HG02610 (cell line): Measurements from ENCODE around the gene IRF2.

Experiments used
- ATAC-seq: cut with Tn5 transposase; IDR thresholded peaks from one replicate; pipeline ENCODE4 v1.9.1; 2021; ENCODE audit warnings: mild to moderate bottlenecking, moderate library complexity; ENCODE audit not compliant: unreplicated experiment

The IRF2 gene

DNA sequence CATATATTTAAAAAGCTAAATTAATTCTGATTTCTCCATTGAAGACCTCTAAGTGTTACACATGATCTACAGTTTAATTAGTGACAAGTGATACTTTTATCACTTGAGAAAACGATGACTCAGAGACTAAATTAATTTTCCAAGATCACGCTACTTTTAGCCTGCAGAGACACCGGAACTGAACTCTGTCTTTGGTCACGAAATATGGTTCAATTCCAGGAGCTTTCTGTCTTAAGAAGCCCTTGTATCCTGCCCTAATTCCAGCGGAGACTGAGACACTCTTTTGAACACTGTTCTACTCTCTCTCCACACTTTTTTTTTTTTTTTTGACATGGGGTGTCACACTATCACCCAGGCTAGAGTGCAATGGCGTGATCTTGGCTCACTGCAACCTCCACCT is 63.6 kb downstream of the IRF2 start:
- ATAC-seq, result no peak

DNA sequence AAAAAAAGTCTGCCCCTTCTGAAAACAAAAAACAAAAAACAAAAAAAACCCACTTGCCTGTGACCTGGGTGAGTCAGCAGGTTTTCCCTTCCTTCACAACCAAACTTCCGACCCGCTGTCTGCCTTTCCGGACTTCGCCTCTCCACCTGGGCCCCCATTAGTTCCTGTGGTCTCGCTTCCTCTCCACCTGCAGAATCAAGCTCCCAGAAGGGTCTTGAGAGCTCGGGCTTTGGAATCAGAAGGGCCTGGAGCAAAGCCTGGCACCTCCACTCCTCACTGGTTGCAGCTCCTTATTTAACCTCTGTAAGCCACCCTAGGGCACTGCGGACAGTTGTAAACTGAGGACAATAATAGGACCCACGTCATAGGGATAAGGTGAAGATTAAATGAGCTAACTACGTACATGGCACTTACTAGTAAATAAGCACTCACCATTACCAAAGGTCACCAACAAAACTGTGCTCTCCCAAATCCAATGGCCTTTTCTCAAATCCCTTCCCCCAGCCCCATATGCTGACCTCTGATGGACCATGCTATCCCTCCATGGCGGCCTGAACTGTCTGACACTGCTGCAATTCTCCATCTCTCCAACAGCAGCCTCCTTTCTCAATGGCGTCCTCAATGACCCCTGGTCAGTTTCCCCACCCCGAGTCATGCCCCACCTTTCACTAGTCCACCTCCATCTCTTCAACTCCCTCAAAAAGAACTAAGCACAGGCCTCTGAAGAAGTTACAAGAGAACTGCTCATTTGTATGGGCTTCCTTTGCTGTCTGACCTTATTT is 64.2 kb downstream of the IRF2 start:
- peak; percentile 67 for ATAC-seq

DNA sequence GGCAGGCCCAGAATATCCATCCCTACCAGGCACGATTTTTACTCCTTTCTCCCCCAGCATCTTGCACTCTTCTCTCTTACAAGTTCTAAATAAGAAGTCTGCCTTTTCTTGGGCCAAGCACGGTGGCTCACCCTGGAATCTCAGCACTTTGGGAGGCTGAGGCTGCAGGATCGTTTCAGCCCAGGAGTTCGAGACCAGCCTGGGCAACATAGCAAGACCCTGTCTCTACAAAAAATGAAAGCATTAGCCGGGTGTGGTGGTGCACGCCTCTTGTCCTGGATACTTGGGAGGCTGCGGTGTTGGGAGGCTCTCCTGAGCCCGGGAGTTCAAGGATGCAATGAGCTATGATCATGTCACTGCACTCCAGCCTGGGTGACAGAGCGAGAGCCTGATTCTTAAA is 64.8 kb downstream of the IRF2 start:
- no peak for ATAC-seq

DNA sequence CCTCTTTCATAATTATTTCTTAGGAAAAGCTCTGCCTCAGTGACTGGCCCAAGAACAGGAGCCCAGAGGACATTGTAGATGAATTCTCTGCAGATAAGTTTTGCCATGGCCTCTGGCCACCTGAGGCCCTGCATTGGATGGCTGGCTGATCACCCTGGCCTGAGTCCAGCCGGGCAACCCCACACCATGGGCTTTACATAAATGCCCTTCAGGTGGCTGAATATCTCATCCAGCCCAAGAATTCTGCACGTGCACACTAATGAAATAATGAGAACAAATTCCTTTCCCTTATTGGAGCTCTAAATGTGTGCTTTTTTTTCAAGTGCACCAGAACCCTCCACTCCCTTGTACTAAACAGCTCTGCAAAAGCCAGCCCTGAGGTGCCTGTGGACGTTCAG is 65.7 kb downstream of the IRF2 start:
- ATAC-seq, result no peak

DNA sequence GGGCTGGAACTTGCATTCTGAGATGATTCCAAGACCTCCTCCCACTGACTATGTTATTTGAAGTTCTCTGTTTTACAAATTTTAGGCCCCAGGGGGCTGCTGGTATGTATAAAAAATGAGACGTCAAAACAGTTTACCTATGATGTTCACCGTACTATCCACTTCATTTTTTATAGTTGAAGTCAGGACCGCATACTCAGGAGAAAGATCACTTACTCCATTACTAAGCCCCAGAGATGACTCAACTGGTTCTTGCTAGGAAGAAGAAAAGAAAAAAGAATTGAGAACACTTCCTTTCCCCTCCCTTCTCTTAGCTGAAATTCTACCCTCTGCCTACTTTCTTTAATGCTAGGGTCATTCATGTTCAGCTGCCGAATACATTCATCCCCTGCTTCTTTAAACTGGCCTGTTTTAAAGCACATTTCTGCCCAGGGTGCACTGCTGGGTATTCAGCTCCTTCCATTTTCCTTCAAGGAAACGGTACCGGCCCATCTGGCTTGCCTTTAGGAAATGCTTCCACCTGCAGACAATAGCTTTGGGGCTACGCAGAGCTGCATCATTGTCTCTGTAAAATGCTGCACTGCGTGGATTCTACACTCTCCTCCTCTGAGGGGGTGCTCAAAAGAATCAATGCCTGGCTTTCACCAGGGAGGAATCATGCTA is 66.2 kb downstream of the IRF2 start:
- no peak for ATAC-seq

DNA sequence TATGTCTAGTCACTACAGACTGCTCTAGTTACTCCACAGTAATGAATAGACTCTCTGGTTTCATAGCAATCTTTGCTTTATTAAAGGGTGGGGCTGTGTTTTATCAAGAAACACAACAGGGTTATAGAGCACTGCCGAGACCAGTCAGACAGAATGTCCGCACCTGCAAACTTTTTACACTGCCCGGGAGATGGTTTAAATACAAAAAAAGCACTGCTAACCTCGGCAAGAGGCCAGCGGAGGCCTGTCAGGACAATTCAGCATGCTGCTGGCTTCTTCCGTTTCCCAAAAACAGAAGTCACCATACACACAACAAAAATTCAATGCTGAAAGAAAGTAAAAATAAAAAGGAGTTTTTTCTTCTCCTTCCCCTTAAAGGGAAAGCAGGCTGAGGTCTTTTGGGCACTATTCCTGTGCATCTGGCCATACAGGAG is 67.4 kb downstream of the IRF2 start:
- no peak for ATAC-seq

DNA sequence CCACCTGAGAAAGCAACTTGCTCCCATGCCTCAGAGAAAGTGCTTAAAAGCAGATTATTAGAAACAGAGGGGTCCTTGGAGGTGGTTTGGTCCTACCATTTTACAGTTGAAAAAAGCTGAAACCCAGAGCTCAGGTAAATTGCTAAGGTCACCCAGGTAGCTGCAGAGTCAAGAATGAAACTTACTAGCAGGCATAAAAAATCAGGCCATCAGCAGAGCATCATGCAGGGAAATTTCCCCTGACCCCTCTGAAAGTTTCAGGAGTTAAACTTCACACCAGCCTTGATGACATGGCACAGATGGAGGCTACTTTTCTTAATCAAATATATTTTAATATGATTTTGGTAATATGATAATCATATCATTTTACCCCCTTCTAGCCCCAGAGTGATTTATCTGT is 70.3 kb downstream of the IRF2 start:
- ATAC-seq, result no peak

DNA sequence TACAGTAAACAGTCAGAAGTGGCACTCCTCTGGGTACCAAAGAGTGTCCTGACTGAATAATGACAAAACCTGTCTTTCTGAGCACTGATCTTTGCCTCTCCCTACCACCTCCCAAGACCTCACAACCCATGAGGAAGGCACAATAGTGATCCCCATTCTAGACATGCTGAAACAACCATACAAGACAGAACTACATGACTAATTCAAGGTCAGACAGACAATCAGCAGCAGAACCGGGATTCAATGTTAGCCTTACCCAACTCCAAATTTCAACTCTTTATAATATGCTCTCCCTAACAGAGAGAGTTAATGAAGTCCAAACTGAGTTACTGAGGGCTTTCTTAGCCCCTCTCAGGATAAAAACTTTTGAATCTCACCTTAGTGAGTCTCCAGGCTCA is 71.0 kb downstream of the IRF2 start:
- ATAC-seq, result peak; percentile 29

DNA sequence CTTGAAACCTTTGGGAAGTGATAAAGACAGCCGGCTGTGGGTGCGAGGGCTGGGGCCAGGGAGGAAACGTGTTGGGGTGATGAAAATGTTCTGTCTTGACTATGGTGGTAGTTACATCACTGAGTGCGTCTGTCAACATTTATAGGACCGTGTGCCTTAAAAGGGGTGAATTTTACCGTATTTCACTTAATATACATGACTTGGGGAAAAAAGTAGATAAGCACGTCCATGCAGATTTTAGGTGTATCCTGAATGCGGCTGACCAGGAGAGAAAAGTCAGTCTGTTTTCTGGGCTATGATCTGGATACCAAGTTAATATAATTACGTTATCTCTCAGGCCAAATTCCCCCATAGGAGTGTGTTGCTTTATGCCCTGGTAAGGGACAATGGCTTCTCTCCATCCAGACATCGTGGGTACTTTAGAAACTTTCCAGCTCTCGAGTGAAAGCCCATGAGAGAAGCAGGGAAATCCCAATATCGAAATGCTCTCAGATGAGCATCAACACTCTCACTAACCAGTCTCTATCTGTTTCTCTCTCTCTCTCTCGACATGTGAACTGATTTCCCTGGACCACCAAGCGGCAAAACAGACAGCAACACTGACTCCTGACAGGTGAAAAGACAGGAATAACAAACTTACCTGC is 71.5 kb downstream of the IRF2 start:
- peak; percentile 60 for ATAC-seq

DNA sequence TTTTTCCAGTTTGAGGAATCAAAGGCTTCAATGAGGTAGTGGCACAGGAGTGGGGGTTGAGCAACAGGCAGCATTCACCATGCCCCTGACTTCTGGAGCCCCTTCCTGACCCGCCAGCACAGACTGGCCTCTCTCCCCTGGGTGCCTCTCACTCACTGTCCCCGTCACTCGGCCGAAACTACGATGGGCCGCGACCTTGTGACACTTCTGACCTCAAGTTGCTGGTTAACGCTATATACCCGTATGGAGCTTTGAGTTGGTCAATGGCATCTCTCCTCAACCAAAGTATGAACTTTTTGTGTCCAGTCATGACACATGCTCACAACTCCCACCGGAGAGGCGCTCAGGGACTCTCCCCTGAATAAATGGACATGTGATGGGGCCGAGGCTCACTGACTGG is 72.1 kb downstream of the IRF2 start:
- no peak for ATAC-seq

DNA sequence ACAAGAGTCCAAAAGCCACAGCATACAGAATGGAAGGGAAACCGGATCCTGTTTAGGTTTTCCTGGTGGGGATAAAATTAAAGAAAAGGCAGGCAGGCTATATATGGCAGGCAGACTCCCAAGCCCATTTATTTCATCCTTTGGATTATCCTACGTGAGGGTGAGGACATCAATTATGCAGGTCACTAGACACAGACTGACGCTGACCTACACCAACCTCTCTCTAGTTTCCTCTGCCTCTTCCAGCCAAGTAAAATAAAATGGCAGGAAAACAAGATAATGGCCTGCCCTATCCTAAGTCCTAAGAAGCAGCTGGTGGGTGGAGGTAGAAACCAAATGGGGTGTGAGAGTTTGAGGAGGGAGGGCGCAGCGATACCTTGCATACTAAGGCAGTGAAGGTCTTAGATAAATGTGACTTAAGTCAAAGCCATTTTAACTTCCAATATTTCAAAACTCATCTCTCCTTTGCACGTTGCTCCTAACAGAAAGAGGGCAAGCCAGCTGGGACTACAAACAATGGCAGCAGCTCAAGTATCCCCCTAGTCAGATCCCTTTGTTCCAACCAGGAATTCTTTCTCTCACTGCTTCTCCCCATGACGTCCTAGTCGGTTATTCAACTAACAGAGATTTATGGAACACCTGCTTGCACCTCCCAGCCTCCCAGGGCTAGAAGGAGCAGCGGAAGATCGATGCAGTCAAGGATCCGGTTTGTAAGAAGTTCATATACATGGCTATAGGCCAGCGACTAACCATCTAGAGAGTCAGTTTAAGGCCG is 72.8 kb downstream of the IRF2 start:
- ATAC-seq, result no peak

DNA sequence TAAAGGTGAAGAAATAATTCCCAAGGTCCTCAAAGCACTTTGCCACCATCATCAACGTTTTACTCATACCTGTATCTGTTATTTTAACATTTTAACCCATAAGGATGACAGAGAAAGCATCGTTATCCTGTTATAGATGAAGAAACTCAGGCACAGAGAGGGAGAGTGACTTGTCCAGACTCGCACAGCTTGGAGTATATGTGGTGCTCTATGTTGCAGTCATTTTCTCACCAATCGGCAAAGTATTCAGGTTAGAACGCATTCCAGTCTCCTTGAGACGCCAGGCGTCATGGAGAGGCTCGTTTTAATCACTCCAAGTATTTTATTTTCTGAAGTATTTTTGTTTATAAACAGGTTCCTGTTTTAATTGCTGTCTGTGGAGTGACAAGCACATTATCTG is 73.5 kb downstream of the IRF2 start:
- ATAC-seq, result no peak

DNA sequence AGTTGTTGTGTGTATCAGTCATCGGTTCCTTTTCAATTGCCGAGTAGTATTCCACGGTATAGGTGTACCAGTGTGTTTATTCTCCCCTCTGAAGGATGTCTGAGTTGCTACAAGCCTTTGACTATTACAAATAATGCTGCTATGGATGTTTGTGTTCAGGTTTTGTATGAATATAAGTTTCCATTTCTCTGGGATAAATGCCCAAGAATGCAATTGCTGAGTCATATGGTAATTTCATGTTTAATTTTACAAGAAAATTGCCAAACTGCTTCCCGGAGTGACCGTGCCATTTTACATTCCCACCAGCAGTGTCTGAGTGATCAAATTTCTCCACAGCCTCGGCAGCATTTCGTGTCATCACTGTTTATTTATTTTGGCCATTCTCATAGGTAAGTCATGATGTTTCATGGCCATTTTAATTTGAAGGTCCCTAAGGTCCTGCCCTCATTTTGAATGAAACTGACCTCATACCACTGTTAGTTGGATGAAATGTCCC is 73.9 kb downstream of the IRF2 start:
- ATAC-seq, result no peak

DNA sequence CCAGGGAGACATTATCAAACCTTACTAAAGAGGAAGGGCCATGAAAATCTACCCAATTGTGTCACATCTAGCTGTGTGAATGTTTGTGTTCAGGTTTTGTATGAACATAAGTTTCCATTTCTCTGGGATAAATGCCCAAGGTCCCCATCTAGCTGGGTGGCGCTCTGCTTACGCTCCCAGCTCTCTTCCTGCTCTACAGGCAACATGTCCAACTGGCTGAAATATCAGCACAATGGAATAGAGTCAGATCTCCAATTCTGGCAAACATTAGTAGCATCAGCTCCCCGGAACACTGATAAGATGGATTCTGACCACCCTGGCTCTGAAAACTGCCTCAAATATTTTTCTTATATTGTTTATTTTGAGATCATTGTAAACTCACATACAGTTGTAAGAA is 74.8 kb downstream of the IRF2 start:
- no peak for ATAC-seq

DNA sequence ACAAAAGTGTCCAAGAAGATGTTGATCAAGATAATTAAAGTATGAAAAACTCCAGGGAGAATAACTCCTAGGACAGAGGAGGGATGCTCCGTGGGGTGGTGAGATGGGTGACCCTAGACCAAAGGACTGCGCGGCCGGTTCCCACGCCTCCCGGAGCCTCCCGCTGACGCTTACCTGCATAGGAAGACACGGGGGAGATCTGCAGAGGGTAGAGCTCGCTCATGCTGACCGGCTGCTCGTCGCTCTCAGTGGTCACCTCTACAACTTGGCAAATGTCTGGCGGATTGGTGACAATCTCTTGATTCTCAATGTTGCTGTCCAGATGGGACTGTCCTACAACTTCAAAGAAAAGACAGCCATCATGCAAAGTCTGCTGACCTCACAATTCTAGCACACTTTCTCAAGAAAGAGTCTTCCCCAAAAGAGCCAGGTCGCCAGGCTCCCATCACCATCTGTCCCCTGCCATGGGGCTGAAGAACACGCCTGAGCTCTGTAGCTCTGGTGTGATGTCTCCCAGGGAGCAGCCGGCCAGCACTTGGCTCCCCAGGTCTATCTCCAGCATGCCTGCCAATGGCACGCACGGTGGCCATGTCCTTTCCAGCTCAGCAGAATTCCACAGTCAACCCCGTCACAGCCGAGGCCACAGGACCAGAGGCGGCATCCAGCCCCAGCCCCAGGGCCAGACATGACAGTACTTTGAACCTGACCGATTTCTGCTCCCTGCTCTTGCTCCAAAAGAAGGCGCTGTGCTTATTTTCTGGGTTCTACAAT is 75.4 kb downstream of the IRF2 start:
- no peak for ATAC-seq

DNA sequence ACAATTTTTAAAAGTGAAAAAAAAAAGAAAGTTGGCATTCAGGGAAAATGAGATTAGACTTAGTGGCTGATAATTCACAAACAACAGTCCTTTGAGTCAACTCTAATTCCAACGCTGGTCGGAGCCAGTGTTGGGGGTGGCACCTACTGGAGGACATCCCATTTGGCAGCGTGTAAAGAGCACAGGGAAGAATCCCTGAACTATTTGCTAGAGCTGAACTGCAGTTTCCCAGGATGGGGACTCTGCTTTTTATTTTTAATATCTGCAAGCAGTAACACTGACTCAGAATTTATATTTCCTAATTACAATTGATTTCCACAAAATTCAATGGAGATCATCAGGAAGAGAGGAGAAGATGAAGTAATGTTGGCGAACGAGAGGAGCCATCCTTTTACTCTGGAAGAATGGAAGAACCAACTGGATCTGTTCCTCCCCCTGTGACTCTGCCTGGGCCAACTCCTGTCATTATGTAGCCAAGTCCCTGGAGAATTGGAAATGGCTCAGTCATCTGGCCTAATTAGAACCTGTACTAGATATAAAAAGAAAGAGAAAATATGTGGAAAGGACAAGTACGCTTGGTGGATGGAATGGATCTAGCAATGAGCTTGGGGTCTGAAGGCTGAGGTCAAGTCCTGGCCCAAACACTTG is 76.7 kb downstream of the IRF2 start:
- ATAC-seq, result no peak

DNA sequence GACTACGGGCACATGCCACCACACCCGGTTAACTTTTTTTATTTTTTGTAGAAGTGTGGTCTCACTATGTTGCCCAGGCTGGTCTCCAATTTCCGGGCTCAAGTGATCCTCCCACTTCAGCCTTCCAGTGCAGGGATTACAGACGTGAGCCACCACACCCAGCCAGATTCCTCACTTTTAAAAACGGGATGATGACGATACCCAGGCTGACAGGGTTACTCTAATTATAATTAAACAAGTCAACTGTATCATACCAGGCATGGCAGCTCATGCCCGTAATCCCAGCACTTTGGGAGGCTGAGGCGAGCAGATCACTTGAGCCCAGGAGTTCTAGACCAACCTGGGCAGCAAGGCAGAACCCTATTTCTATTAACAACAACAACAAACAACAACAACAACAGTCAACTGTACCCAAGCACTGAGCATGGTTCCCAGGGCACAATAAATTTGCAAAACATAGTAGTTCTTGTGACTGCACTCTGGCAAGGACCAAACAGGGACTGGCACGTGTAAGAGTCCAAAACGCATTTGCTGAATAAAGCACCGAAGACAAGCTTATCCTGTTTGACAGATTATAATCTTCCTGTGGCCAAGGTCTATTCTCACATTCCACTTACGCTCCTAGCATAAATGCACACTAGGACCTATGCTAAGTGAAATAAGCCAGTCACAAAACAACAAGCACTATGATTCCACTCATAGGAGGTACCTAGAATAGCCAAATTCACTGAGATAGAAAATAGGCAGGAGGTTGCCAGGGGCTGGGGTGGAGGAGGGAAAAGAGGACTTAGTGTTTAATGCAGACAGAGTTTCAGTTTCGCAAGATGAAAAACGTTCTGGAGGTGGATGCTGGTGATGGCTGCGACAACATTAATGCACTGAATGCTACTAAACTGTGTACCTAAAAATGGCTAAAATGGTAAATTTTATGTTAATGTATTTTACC is 77.5 kb downstream of the IRF2 start:
- ATAC-seq, result no peak

DNA sequence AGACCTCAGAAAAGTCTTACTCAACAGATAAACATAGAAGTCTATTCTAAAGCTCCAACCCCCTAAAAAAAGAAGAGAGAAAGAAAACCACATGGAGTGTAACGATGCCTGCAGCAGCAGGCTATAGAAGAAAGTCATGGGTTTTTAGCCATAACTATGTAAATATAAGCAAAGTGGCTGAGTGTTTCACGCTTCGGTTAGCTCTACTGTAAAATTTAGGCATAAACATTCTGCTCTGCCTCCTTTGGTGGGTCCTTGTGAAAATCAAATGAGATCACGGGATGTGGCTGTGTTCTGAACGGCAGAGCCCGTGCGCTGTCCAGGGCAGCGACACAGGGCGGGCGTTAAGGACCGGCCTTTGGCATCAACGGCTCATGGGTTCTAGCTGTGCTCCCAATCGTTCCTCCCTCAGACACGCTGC is 78.4 kb downstream of the IRF2 start:
- peak; percentile 86 for ATAC-seq

DNA sequence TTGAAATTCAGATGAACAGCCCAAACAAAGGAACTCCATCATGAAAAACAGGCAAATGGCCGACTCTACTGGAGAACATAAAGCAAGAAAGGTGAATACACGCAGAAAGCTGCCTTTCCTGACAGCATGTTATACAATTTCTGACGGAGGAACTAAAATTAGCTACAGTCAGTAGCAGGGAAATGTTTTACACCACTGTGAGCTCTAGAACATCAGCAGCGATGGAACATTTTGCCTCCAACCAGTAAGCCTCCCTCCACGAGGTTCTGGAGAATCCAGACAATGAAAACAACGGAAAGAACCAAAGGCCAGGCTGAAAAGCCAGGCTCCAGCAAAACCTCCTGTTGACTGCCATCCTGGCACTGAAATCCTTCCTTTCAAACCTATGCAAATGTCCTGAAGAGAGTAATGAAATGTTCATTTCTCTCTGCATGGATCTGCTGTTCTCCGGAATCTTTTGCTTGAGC is 78.9 kb downstream of the IRF2 start:
- no peak for ATAC-seq
